Adrenal gland (tissue), 5 donors: ENCODE data around the gene SEC61A2.

Experiments used
- POLR2A ChIP-seq, 2 donors: fragments of 450-650 bp; IDR thresholded peaks; one replicate each; pipeline ENCODE4 v1.6.1; 2017; ENCODE audit warnings: antibody characterized with exemption in 2 of 2, mild to moderate bottlenecking in 2 of 2, moderate library complexity in 1 of 2
- TF ChIP-seq, protein P1 (sequence below), 6 experiments: fragments of 450-650 bp in 4 of 6; fragments of 200-600 bp in 2 of 6; sonication (generic) in 1 of 6; IDR thresholded peaks; 1 replicate in 5 of 6; 2 replicates in 1 of 6; pipeline versions ENCODE4 v1.5.1 to v1.8.0; 2016 to 2021; ENCODE audit warnings: antibody characterized with exemption in 6 of 6, mild to moderate bottlenecking in 2 of 6, moderate library complexity in 1 of 6
- donor health status: DM: no; HTN: no; CAD: no.

DNA sequence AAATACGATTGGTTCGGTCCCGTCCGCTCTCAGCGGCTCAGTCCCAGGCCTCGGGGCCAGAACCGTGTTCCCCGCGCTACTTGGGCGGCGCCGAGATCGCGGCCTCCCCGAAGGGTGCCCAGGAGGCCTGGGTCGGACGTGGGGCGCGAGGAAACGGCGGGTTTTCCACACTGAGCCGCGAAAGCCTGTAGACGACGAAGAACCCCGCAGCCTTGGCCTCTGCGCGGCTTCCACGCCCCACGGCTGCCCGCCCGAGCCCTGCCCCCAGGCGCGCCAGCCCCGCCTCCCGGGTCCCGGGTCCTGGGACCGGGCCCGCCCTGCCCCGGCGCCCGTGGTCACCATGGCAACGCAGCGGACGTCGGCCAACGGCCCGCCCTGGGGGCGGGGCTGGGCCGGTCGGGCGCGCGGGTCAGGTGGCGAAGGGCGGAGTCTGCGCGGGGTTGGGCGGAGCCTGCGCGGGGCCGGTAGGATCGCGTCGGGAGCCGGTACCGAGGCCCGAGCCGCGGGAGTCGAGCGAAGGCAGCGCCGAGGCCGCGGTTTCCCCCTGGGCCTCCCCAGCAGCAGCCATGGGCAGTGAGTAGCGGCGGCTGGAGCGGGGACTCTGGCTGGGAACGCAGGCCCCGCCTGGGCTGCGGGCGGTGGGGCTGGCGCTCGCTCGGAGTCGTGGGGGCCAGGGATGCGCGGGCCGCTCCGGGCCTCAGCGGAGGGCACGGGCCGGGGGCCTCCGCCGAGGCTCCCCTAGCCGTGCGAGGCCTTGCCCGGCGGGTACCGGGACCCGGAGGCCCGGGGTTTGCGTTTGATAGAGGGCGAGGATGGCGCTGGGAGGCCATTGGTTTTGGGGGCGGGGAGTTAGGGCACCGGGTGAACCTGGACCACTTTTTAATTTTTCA lies at the start of gene SEC61A2:
- TF ChIP-seq, protein P1, sequence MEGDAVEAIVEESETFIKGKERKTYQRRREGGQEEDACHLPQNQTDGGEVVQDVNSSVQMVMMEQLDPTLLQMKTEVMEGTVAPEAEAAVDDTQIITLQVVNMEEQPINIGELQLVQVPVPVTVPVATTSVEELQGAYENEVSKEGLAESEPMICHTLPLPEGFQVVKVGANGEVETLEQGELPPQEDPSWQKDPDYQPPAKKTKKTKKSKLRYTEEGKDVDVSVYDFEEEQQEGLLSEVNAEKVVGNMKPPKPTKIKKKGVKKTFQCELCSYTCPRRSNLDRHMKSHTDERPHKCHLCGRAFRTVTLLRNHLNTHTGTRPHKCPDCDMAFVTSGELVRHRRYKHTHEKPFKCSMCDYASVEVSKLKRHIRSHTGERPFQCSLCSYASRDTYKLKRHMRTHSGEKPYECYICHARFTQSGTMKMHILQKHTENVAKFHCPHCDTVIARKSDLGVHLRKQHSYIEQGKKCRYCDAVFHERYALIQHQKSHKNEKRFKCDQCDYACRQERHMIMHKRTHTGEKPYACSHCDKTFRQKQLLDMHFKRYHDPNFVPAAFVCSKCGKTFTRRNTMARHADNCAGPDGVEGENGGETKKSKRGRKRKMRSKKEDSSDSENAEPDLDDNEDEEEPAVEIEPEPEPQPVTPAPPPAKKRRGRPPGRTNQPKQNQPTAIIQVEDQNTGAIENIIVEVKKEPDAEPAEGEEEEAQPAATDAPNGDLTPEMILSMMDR (IDR thresholded peaks at IDR 0.05): no peak
- peak; percentile 41 to 77 for TF ChIP-seq POLR2A (IDR thresholded peaks at IDR 0.05)
